OCI-LY7 (cell line): ENCODE measurements around the gene PLN.

ENCODE experiments used
- CTCF ChIP-seq: fragments of 200-600 bp; sonication (generic); conservative IDR thresholded peaks from 2 replicates; pipeline ENCODE4 v1.5.1; 2014; ENCODE audit warnings: mild to moderate bottlenecking, antibody characterized with exemption, low read length, moderate library complexity, mixed read lengths
- EZH2phosphoT487 ChIP-seq: fragments of 200-600 bp; sonication (generic); IDR thresholded peaks from 2 replicates; pipeline ENCODE4 v1.6.1; 2018; ENCODE audit warnings: low read depth, borderline replicate concordance, mild to moderate bottlenecking, mixed run types, antibody characterized with exemption, low read length, moderate library complexity, mixed read lengths

GRCh38 chr6:118553132-118553531 lies 5.0 kb downstream of the PLN start:
- TF ChIP-seq CTCF = no peak
- no peak for TF ChIP-seq EZH2phosphoT487
